Body of pancreas (tissue), 4 donors: Measurements from ENCODE around the gene SP140.

ENCODE experiments used
- CTCF ChIP-seq, 7 experiments: fragments of 450-650 bp in 4 of 7; fragments of 200-600 bp in 3 of 7; sonication (generic) in 3 of 7; IDR thresholded peaks; one replicate each; pipeline ENCODE4 v1.5.1; 2016 to 2019; ENCODE audit warnings: antibody characterized with exemption in 7 of 7
- POLR2A ChIP-seq, 3 donors: fragments of 450-650 bp; IDR thresholded peaks; one replicate each; pipeline ENCODE4 v1.6.1; 2016; ENCODE audit warnings: antibody characterized with exemption in 3 of 3, mild to moderate bottlenecking in 2 of 3

DNA sequence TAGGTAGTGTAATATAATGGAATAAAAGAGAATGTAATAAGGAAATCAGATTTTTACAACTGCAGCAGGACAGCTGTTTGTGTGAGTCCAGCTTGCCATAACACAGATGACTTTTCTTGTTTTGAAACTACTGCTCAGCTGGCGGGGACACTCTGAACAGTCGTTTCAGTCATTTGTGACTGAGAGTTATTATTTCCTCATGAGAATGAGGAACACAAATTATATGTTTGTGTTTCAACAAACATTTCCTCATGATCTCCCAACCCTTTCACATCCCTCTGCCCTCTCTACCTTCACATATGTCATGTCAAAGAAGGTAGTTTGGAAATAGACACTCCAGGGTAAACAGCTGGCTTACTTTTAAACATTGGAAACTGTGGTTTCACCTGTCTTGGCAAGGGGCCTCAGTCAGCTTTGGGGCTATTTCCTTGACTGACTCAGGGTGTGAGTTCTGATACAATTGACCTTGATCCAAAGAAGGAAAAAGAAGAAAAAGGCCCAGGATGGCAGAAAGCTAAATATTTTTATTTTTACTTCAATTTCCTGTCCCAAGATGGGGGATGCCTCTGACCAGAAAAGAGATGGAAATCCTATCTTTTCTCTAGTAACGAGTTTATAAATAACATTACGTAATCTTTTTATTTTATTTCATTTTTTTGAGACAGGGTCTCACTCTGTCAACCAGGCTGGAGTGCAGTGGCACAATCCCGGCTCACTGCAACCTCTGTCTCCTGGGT lies 102.0 kb downstream of the SP140 start:
- no peak for TF ChIP-seq POLR2A (IDR thresholded peaks at IDR 0.05)
- no peak for TF ChIP-seq CTCF (IDR thresholded peaks at IDR 0.05)
